Measurements from ENCODE around the gene BBOX1.

DNA sequence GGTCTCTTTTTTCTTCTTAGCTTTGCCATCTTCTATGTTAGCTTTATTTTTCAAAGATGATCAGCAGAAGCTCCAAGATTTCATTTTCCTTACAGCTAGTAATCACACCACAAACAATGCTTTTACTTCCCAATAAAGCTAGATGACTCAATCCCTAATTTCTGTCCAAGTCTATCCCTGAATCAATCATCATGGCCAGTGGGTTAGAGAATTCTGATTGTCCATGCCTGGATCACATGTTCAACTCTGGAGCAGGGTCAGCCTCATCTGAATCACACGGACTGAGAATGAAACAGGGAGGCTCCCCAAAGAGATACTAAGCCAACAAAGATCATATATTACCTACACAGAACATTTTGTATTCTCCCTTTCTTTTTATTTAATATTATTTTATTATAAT lies 79.6 kb downstream of the BBOX1 start:
- TF ChIP-seq, protein P1, sequence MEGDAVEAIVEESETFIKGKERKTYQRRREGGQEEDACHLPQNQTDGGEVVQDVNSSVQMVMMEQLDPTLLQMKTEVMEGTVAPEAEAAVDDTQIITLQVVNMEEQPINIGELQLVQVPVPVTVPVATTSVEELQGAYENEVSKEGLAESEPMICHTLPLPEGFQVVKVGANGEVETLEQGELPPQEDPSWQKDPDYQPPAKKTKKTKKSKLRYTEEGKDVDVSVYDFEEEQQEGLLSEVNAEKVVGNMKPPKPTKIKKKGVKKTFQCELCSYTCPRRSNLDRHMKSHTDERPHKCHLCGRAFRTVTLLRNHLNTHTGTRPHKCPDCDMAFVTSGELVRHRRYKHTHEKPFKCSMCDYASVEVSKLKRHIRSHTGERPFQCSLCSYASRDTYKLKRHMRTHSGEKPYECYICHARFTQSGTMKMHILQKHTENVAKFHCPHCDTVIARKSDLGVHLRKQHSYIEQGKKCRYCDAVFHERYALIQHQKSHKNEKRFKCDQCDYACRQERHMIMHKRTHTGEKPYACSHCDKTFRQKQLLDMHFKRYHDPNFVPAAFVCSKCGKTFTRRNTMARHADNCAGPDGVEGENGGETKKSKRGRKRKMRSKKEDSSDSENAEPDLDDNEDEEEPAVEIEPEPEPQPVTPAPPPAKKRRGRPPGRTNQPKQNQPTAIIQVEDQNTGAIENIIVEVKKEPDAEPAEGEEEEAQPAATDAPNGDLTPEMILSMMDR (IDR thresholded peaks at IDR 0.05; ENCODE audit: low read length) = no peak
- TF ChIP-seq EZH2 (IDR thresholded peaks at IDR 0.05; ENCODE audit: borderline replicate concordance, low read length) = no peak

Data from OCI-LY1 (cell line).